Muscle of arm (tissue), 12 donors: ENCODE data around the gene SERPINE1. TPM values are rescaled to one million over a fixed set of nuclear protein-coding genes. Genes with fewer than 3 reads are reported as not detected.

Source experiments
- polyA plus RNA-seq, 12 donors: library from polyadenylated mRNA; unstranded; fragments of 120-200 nt; gene quantifications; one replicate each; pipeline ENCODE4 v1.2.1, GENCODE V29; 2013; ENCODE audit not compliant: insufficient read length in 12 of 12

The SERPINE1 gene
- polyA plus RNA-seq, 12 donors = 1.7 to 10.0 (median 3.0) TPM; not detected in 1

Other genes starting within 250 kb of the SERPINE1 start
- 1 to 10 TPM in 10 of 12 donors, not detected in 2; 1.4 to 3.4 (median 2.0) TPM for gene UFSP1, start 237.4 kb upstream of the SERPINE1 start, polyA plus RNA-seq
- 100 to 1,000 TPM in 2 of 12 donors, 10 to 100 TPM in 9, not detected in 1; 18.9 to 126 (median 70.5) TPM for gene ACHE, start 231.2 kb upstream of the SERPINE1 start, polyA plus RNA-seq
- 10 to 100 TPM in 1 of 12 donors, under 1 TPM in 10, not detected in 1; 0.07 to 21.8 (median 0.25) TPM for gene MUC3A, start 177.6 kb upstream of the SERPINE1 start, polyA plus RNA-seq
- 10 to 100 TPM in 1 of 12 donors, 1 to 10 TPM in 4, under 1 TPM in 5, not detected in 2; 0.22 to 17.3 (median 0.81) TPM for gene MUC12, start 157.5 kb upstream of the SERPINE1 start, polyA plus RNA-seq
- gene MUC17, start 107.0 kb upstream of the SERPINE1 start, polyA plus RNA-seq = 10 to 100 TPM in 1 of 12 donors, under 1 TPM in 1, not detected in 10; 0.19 to 13.8 TPM
- 10 to 100 TPM in 4 of 12 donors, 1 to 10 TPM in 7, not detected in 1; 7.0 to 18.5 (median 8.9) TPM for gene TRIM56, start 41.6 kb upstream of the SERPINE1 start, polyA plus RNA-seq
- gene AP1S1, start 27.4 kb downstream of the SERPINE1 start, polyA plus RNA-seq = 10 to 100 TPM in 11 of 12 donors, not detected in 1; 17.8 to 36.0 (median 20.6) TPM
- gene VGF, start 38.5 kb downstream of the SERPINE1 start, polyA plus RNA-seq = not detected
- under 1 TPM in 2 of 12 donors, not detected in 10; 0.11 to 0.15 TPM for gene NAT16, start 53.2 kb downstream of the SERPINE1 start, polyA plus RNA-seq
- 10 to 100 TPM in 1 of 12 donors, under 1 TPM in 4, not detected in 7; 0.08 to 31.6 (median 0.15) TPM for gene MOGAT3, start 73.9 kb downstream of the SERPINE1 start, polyA plus RNA-seq
- gene PLOD3, start 90.5 kb downstream of the SERPINE1 start, polyA plus RNA-seq = 10 to 100 TPM in 11 of 12 donors, not detected in 1; 31.9 to 73.4 (median 47.2) TPM
- 10 to 100 TPM in 11 of 12 donors, not detected in 1; 21.4 to 46.7 (median 39.1) TPM for gene ZNHIT1, start 91.1 kb downstream of the SERPINE1 start, polyA plus RNA-seq
- gene CLDN15, start 110.7 kb downstream of the SERPINE1 start, polyA plus RNA-seq = 10 to 100 TPM in 2 of 12 donors, 1 to 10 TPM in 9, not detected in 1; 4.2 to 16.9 (median 5.7) TPM
- 100 to 1,000 TPM in 11 of 12 donors, not detected in 1; 101 to 149 (median 112) TPM for gene FIS1, start 118.0 kb downstream of the SERPINE1 start, polyA plus RNA-seq
- 10 to 100 TPM in 11 of 12 donors, not detected in 1; 14.3 to 30.4 (median 27.8) TPM for gene IFT22, start 194.7 kb downstream of the SERPINE1 start, polyA plus RNA-seq
- 1 to 10 TPM in 9 of 12 donors, under 1 TPM in 1, not detected in 2; 0.69 to 5.1 (median 1.5) TPM for gene COL26A1, start 235.8 kb downstream of the SERPINE1 start, polyA plus RNA-seq